Common myeloid progenitor, CD34-positive (primary cell): Measurements from ENCODE around the gene MKRN1.
"Not testable (repeated sequence)": the region's sequence is repeated elsewhere in the genome, so short reads cannot be mapped to it uniquely, and the experiment has no call there.

Experiments used
- CTCF ChIA-PET: fragments of 350-600 bp; sonication (Branson Sonifier 250); formaldehyde crosslinking; loops from one replicate; lab custom pipeline; 2021; ENCODE audit warnings: antibody characterized with exemption; lab: Charles Lee
- POLR2A ChIA-PET: fragments of 350-600 bp; sonication (Branson Sonifier 250); formaldehyde crosslinking; loops from one replicate; lab custom pipeline; 2021; ENCODE audit warnings: antibody characterized with exemption; lab: Charles Lee
- DNase-seq, 3 donors: peaks; one replicate each; pipeline versions ENCODE4 v3.0.0 to v3.0.0-alpha.2; 2013
- H3K27ac ChIP-seq, 2 experiments: 1 replicate in 1 of 2; 2 replicates in 1 of 2; pipeline ENCODE4 v1.7.0; 2013; ENCODE audit warnings: inconsistent platforms in 2 of 2, low read length in 2 of 2, mild to moderate bottlenecking in 2 of 2, low read depth in 1 of 2, moderate library complexity in 1 of 2; ENCODE audit not compliant: severe bottlenecking in 2 of 2, insufficient read depth in 1 of 2, poor library complexity in 1 of 2
- H3K27me3 ChIP-seq, 5 experiments: replicated peaks in 2 of 5; 1 replicate in 3 of 5; 2 replicates in 2 of 5; pipeline versions ENCODE4 v1.6.1 to v1.7.0; 2013; ENCODE audit warnings: low read length in 4 of 5, mild to moderate bottlenecking in 2 of 5, moderate library complexity in 2 of 5, inconsistent platforms in 1 of 5; ENCODE audit not compliant: insufficient read depth in 5 of 5, control insufficient read depth in 4 of 5
- H3K36me3 ChIP-seq, 4 experiments: 1 replicate in 2 of 4; 2 replicates in 2 of 4; pipeline versions ENCODE4 v1.6.1 to v1.7.0; 2013; ENCODE audit warnings: low read length in 3 of 4, control low read depth in 1 of 4, mild to moderate bottlenecking in 1 of 4; ENCODE audit not compliant: control insufficient read depth in 4 of 4, insufficient read depth in 4 of 4
- H3K4me1 ChIP-seq, 4 experiments: 1 replicate in 3 of 4; 2 replicates in 1 of 4; pipeline versions ENCODE4 v1.6.1 to v1.7.1; 2013; ENCODE audit warnings: low read length in 3 of 4, mild to moderate bottlenecking in 3 of 4, control low read depth in 1 of 4, inconsistent platforms in 1 of 4, moderate library complexity in 1 of 4; ENCODE audit not compliant: control insufficient read depth in 4 of 4, insufficient read depth in 4 of 4; ENCODE audit errors: control extremely low read depth in 1 of 4
- H3K4me3 ChIP-seq, 7 experiments: 1 replicate in 4 of 7; 2 replicates in 3 of 7; pipeline versions ENCODE4 v1.5.1 to v1.7.0; 2013; ENCODE audit warnings: mild to moderate bottlenecking in 7 of 7, low read length in 6 of 7, moderate library complexity in 6 of 7, inconsistent platforms in 2 of 7, low read depth in 2 of 7, control low read depth in 1 of 7; ENCODE audit not compliant: insufficient read depth in 4 of 7, control insufficient read depth in 1 of 7; ENCODE audit errors: extremely low read depth in 1 of 7
- H3K9me3 ChIP-seq, 5 experiments: 1 replicate in 4 of 5; 2 replicates in 1 of 5; pipeline versions ENCODE4 v1.6.1 to v1.7.1; 2013; ENCODE audit warnings: low read length in 4 of 5, mild to moderate bottlenecking in 2 of 5, inconsistent platforms in 1 of 5, low read depth in 1 of 5, moderate library complexity in 1 of 5; ENCODE audit not compliant: control insufficient read depth in 4 of 5, insufficient read depth in 2 of 5; ENCODE audit errors: control extremely low read depth in 1 of 5
- WGBS: methylation state at CpG from one replicate; pipeline ENCODE4 v1.1.5; 2013; ENCODE audit not compliant: insufficient coverage; 5-methylcytosine and 5-hydroxymethylcytosine counted together

MKRN1 gene

GRCh38 chr7:140423501-140423900 is 55.8 kb downstream of the MKRN1 start:
- CTCF ChIA-PET, result interaction anchor here (1.6 kb wide), 1 partner anchor 10 kb away, joined by 3 read pairs; no protein-coding TSS in a partner anchor
- POLR2A ChIA-PET, result interaction anchor here (0.6 kb wide), 1 partner anchor 258 kb away, joined by 3 read pairs; no protein-coding TSS in a partner anchor
- no peaks in the 10 kb centered on the region for H3K36me3 ChIP-seq
- no peaks in the 10 kb centered on the region for H3K4me1 ChIP-seq
- H3K4me3 ChIP-seq, result no peak overlapping the region
- H3K27me3 ChIP-seq, result no peaks in the 10 kb centered on the region
- no CpG with 5 or more reads among the region's 3 CpGs for WGBS
- no peaks in the 10 kb centered on the region for H3K9me3 ChIP-seq
- H3K27ac ChIP-seq, result no peak overlapping the region
- no peak for DNase-seq

GRCh38 chr7:140421521-140421920 is 57.8 kb downstream of the MKRN1 start:
- WGBS, result no CpG with 5 or more reads among the region's 2 CpGs
- Histone ChIP-seq H3K4me3 (no peak overlapping the region), H3K9me3 (no peaks in the 10 kb centered on the region), H3K27ac (no peak overlapping the region), H3K36me3 (no peaks in the 10 kb centered on the region), H3K4me1 (peaks cover 0 to 9% (median 4%) of the 10 kb centered on the region in 4 experiments), H3K27me3 (no peaks in the 10 kb centered on the region)
- DNase-seq, result no peak
- ChIA-PET CTCF (no interaction called here), POLR2A (no interaction called here)

GRCh38 chr7:140418653-140419052 is 60.7 kb downstream of the MKRN1 start:
- Histone ChIP-seq H3K27me3 (no peaks in the 10 kb centered on the region), H3K36me3 (no peaks in the 10 kb centered on the region), H3K27ac (no peak overlapping the region), H3K4me1 (peaks cover 0 to 9% (median 4%) of the 10 kb centered on the region in 4 experiments), H3K9me3 (no peaks in the 10 kb centered on the region), H3K4me3 (no peak overlapping the region)
- ChIA-PET CTCF (no interaction called here), POLR2A (interaction anchor here (0.7 kb wide), 1 partner anchor 238 kb away, joined by 3 read pairs; no protein-coding TSS in a partner anchor)
- DNase-seq, result no peak
- 97% methylated on average over 4 of the region's 4 CpGs for WGBS

GRCh38 chr7:140418156-140418472 is 61.2 kb downstream of the MKRN1 start:
- CTCF ChIA-PET, H3K27ac ChIP-seq, H3K36me3 ChIP-seq, H3K4me1 ChIP-seq, DNase-seq, H3K4me3 ChIP-seq, H3K27me3 ChIP-seq, H3K9me3 ChIP-seq: not testable (repeated sequence)
- 86% methylated on average over 1 of the region's 5 CpGs for WGBS
- POLR2A ChIA-PET, result interaction anchor here (0.7 kb wide), 1 partner anchor 238 kb away, joined by 3 read pairs; no protein-coding TSS in a partner anchor

GRCh38 chr7:140417456-140418155 is 61.7 kb downstream of the MKRN1 start:
- Histone ChIP-seq H3K27me3 (no peaks in the 10 kb centered on the region), H3K36me3 (no peaks in the 10 kb centered on the region), H3K9me3 (no peaks in the 10 kb centered on the region), H3K4me3 (no peak overlapping the region), H3K27ac (no peak overlapping the region), H3K4me1 (peaks cover 0 to 9% (median 4%) of the 10 kb centered on the region in 4 experiments)
- POLR2A ChIA-PET, result interaction anchor here (0.6 kb wide), 1 partner anchor 21 kb away, joined by 4 read pairs; no protein-coding TSS in a partner anchor
- WGBS, result 60% methylated on average over 8 of the region's 8 CpGs
- peak in 2 of 3 donors; percentile 41 to 62 for DNase-seq
- CTCF ChIA-PET, result interaction anchor here (0.9 kb wide), 1 partner anchor 252 kb away, joined by 3 read pairs; no protein-coding TSS in a partner anchor

- Histone ChIP-seq H3K4me3 (no peak overlapping the region), H3K9me3 (no peaks in the 10 kb centered on the region), H3K27ac (no peak overlapping the region), H3K4me1 (peaks cover 0 to 9% (median 4%) of the 10 kb centered on the region in 4 experiments), H3K27me3 (no peaks in the 10 kb centered on the region), H3K36me3 (no peaks in the 10 kb centered on the region)
- 100% methylated on average over 3 of the region's 8 CpGs for WGBS
- CTCF ChIA-PET, result interaction anchor here (0.9 to 1.3 kb wide), 2 partner anchors 8 to 253 kb away, joined by 3 to 5 read pairs; no protein-coding TSS in a partner anchor
- POLR2A ChIA-PET, result no interaction called here
- no peak for DNase-seq
These were observed 62.7 kb downstream of the MKRN1 start for GRCh38 chr7:140416560-140416959.

GRCh38 chr7:140415816-140416215 is 63.5 kb downstream of the MKRN1 start:
- POLR2A ChIA-PET, H3K4me3 ChIP-seq, H3K27me3 ChIP-seq, H3K9me3 ChIP-seq, H3K27ac ChIP-seq, H3K4me1 ChIP-seq, DNase-seq, H3K36me3 ChIP-seq: not testable (repeated sequence)
- CTCF ChIA-PET, result interaction anchor here (1.3 kb wide), 1 partner anchor 9 kb away, joined by 5 read pairs; no protein-coding TSS in a partner anchor
- 98% methylated on average over 9 of the region's 9 CpGs for WGBS
